GM19397 (cell line): Measurements from ENCODE around the gene SLC5A10.

Source experiments
- ATAC-seq: cut with Tn5 transposase; IDR thresholded peaks from one replicate; pipeline ENCODE4 v1.9.1; 2021; ENCODE audit warnings: mild to moderate bottlenecking, moderate library complexity; ENCODE audit not compliant: unreplicated experiment

SLC5A10 gene

DNA sequence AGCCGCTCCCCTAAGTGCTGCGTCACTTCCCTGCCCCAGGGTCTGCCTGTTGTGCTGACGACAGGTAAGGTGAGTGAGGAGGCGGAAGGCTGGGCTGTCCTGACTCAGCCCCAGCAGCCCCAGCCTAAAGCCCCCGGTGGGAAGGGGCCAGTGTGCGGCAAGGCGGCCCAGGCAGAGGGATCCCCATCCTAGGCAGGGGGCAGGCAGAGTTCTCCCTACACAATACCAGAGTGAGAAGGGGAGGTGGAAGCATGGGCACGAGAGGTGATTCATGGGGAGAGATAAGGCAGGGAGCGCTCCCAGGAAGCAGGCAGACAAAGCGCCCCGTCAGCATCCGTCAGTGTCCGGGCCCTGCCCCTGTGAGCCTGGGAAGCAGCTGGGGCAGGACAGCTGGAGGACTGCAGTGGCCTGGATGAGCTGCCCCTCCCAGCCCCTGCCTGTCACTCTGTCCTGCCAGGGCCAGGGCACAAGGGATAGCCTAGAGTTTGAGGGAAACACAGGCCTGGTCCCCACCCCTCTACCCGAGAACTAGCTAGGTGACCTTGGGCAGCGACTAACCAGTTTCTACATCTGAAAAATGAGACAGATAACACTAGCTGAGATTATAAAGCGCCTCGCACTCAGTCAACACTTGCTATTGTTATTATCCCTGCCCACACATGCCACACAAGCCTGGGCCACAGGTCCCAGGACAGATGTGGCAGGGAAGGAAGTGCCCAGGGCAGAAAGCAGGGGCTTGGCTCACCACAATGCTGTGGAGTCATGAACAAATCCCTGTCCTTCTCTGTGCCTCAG is 48.8 kb downstream of the SLC5A10 start:
- ATAC-seq, result no peak

DNA sequence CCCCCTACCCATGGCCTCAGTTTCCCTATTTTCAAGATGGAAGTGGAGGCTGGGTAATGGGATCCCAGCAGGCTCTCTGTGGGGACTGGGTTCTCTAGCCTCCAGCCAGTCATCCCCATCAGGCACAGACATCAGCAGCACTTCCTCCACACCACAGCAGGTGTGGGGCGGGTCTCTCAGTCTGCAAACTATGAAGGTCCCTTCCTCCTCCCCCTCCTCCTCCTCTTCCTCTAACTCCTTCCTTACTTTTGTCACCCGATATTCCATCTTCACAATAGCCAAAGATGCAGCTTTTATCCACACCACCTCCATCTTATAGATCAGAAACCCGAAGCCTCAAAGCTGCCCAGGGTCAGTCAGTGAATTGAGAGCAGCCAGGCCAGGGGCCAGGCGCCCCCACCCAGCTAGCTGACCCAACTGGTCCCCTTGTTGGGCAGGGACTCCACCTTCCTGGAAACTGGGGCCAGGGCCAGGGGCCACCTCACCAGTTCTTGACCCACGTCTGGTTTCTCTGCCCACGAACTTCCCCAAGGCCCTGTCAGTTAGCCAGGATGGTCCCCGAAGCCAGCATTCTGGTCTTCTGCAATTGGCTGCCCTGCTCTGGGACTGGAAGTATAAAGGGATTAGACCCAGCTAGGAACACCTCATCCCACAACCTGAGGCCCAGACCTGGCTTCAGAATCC is 50.1 kb downstream of the SLC5A10 start:
- ATAC-seq, result no peak

DNA sequence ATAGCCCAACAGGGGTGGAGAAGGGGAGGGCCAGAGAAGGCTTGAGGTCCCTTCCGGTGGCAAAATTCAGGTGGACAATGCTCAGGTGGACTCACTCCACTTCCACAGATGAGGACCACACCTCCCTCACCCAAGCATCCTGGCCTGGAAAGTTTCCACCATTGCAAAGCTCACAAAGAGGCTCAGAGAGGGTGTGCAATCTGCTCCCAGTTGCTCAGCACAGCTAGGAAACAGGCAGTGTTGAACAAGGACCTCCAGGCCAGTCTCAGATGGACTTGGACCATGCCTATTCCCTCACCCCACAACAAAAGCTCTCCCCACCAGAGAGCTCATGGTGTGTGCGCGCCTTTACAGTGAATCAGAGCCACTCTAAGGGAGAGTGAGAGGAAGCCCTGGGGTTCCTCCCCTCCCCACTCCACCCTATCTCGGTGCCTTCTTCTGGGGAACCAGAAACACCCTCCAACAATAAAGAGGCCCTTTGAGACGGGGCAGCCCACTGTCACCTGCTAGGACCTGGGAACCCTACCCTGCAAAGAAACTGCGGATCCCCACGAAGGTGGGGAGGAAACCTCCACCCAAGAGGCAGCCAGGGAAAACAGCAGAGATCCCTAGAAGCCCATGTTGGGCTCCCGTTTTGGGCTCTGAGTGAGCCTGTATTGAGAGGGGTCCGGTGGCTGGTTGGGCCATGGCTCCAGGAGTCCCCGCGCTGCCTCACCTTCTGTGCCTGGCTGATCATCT is 51.0 kb downstream of the SLC5A10 start:
- ATAC-seq, result no peak

DNA sequence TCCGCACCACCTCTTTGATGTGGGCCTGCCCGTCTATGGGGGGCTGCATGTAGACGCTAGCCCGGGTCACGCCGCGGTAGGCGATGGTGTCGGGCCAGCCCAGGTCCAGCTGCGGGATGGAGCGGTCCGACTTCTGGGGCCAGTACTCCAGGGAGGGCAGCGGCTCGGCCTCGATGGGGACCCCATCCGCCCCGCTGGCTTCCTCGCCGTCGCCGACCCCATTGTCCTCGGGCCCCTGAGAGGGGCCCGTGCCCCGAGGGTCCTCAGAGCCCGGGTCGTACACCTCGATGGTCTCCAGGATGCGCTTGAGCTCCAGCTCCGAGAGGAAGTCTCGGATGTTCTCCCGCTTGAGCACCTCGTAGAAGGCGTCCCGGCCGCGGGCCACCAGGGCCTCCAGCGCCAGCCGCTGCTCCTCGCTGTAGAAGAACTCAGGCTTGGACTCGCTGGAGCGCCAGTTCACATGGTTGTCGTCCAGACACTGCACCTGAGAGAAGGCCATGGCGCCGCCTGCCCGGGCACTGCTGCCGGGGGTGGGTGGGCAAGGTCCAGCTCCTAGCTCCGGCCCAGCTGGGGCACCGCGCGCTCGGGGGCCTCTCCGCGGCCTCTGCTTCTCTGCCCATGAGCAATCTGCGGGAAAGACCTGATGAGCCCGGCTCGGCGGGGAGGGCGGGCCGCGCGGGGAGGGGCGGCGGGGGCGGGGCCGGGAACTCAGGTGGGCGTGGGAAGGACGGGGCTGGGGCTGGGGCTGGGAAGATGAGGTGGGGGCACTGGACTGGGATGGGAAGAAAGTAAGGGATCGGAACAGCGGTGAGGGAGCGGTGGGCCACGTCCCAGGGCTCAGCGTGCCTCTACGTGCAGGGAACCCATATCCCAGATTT is 51.8 kb downstream of the SLC5A10 start:
- peak; percentile 31 for ATAC-seq

DNA sequence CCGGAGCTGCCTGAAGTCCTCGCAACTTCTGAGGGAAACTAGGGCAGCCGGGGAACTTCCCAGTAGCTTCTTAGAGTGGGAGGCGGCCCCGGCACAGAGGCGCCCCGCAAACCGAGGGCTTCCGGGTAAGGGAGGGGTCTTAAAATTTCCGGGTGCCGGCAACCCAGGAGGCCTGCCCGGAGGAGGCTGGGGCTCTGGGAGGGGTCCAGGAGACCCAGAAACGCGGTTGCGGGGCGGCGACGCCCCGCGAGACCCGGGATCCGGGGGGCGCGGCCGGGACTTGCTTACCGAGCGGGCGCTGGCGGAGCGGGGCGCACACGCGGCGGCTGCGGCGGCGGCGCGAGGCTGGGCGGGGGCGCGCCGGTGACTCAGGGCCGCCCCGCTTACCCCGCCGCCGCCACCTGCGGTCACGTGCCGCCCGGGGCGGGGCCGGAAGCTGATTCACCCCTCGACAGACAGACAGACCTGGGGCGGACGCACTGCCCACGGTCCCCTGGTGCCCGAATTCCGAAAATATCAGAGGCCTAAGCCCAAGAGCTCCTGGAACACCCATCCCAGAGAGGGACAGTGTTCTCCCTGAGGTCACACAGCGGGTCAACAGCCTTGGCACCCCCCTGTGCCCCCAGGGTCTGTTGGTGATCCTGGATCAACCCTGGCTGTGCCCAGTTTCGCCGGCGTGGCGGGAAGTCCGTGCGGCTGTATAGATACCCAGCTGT is 52.6 kb downstream of the SLC5A10 start, which contains the start of gene FAM83G:
Gene FAM83G, minus strand, starts transcription at position 344 of the 716 bp plus-strand sequence. CDS start 723 bp downstream, outside the sequence.
- peak; percentile 79 for ATAC-seq

DNA sequence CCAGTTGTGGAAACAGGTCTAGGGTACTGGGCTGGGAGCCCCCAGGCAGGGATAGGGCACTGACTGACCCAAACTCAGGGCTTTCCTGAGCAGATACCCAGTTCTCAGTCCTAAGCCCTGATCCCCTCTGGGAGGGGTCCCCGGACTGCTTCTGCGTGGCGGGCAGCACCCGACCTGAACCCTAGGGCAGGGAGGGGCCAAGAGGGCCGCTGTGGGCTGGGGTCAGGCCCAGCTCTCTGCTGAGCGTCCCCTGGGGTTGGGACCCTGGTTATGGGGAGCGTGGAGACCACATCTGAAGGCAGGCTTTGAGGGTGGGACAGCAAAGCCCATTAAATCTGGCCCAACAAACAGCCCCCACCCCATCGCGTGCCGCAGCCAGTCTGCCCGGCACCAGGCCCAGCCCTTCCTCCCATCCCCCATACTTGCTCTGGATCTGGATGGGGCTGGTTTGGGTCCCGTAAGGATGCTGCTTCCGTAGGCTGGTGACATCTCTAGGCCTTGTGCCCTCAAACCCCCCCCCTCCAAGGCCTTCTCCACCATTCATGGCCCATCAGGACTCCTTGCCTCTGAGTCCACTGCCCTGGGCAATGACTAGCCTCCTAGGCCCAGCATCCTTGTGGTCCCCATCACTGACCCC is 53.3 kb downstream of the SLC5A10 start:
- ATAC-seq, result no peak

DNA sequence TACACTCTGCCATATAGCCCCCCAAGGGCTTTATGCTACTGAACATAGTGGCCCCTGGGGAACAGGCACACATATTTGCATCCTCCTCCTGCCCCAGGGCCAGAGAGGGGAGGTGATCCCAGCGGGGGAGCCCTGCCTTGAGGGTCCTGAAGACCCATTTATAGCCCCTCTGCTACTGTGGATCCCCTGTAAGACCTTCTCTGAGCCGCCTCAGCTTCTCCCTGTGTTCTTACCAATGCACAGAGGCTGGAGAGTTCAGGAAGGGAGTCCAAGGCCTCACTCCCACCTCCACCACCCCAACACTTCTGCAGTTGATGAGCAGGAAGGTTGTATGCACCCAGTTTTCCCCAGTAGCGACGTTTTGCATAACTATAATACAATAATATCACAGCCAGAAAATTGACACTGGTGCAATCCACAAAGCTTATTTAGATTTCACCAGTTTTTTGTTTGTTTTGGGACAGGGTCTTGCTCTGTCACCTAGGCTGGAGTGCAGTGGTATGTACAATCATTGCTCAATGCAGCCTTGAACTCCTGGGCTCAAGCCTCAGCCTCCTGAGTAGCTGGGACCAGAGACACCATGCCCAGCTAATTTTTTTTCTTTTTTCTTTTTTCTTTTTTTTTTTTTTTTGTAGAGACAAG is 53.9 kb downstream of the SLC5A10 start:
- no peak for ATAC-seq

DNA sequence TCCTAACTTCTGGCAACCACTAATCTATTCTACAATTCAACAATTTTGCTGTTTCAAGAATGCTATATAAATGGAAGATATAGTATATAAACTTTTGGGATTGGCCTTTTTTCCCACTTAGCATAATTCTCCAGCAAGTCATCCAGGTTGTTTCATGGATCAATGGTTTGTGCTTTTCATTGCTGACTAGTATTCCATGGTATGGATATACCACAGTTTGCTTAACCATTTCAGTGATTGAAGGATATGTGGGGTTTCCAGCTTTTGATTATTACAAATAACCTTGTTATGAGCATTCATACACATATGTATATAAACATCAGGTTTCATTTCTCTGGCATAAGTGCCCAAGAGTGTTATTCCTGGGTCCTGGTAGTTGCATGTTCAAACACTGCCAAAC is 54.7 kb downstream of the SLC5A10 start:
- no peak for ATAC-seq

DNA sequence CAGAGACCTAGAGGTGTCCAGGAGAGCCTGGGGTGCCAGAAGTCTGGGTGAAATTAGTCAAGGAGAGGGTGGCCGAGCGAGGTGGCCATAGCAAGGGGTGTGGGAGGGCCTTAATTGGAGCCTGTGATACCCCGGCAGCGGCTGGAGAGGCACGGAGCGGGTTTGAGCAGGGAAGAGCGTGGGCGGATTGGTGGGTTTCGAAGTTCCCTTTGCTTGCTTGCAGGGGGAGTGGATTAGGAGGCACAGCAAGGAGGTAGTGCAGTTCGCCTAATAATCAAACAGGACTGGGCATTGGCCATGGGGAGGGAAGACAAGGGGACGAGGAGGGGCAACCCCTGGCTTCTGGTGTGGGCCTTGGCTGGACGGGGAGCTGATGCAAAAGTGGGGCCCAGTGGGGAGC is 58.0 kb downstream of the SLC5A10 start:
- ATAC-seq, result no peak

DNA sequence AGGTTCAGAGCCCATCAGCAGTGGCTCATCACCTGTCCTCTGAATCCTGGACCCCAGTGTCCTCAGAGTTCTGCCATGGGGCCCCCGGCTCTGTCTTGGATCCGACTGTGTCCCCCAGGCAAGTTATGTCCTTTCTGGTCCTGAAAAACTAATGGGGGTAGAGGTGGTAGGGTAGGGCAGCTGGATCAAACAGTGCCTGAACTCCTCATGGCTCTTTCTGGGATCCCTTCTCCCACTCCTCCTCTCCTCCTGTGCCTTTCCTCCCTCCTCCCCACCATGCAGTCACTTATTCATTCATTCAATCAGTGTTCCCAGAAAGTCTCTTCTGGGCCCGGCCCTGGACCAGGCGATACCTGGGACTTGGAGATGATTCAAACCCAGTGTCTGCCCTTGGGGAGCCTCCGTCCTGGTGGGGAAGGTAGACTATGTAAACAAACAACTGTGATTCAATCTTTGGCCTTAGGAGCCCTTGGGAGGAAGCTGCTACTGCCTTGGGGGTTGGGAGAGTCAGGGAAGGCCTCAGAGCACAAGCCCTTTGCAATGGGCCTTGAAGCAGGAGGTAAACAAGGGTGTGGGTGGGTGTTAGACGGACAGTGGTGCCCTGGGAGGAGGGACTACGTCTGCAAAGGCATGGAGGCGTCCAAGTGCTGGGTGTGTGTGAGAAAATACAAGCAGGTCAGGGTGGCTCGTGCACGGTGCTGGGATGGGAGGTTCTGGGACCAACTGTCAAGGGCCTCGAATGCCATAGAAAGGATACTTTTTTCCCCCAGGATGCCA is 59.0 kb downstream of the SLC5A10 start:
- ATAC-seq, result no peak

DNA sequence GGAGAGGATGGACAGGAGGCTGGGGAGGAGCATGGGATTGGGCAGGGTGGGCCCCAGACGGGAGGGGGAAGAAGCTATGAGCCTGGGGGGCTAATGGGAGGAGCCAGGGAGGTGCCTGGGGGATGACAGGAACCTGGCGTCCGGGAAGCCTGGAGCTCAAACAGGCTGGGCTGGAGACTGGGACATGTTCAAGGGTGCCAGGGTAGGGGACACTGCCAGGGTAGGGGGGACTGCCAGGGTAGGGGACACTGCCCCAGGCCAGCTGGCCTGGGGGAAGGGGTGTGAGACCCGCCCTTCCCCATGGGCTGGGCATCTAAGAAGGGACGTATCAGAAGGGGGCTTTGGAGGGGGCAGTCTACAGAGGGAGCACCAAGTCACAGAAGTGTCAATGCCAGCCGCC is 59.6 kb downstream of the SLC5A10 start:
- ATAC-seq, result no peak

DNA sequence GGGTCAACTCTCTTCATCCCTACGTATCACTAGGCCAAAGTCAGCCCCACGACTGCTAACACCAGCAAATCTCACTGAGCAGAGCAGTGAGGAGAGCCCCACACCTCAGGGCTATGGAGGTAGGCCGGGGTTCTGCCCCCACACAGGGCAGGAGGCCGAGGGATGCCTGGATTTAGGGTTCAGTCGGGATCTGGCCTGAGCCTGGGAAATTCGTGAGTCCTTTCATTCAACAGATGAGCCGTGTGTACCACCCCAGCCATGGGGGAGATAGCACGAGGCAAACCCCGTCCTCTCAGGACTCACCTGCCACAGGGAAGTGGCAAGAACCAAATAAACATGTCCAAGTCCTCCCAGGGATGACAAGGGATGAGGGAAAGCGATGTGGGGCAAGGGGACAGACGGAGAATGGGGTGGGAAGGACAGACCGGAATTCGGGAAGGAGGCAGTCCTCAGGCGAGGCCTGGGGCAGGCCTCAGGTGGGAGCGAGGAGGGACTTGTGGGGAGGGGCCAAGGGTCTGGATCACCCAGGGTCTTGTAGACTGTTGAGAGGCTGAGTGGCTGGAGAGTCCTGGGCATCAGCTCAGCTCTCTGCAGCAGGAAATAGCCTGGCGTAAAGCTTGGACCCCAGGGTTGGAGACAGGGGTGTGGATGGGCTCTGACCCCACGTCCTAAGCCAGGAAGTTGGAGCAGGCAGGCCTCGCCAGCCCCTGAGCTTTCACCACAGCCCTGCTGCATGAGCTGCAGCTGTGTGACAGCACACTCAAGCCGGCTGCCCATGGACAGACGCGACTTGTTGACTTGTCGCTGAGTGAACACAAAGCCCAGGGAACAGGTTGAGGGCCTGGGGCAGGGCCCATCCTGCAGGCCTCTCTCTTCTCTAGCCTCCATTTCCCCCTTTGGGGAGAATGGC is 60.5 kb downstream of the SLC5A10 start:
- ATAC-seq, result no peak

DNA sequence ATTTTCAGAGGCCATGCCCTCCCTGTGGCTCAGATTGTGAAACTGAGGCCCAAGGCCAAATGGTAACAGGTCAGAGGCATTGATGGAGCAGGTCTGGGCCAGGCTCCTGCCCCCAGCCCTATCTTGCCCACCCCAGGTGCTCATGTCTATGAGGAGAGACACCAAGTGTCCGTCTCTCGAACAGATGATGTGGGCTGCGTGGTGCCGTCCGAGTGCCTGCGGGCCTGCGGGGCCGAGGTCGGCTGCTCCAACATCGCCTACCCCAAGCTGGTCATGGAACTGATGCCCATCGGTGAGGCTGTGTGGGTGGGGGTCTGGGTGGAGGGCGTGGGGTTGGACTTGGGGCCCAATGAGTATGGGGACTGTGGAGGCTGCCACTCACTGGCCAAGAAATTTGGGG is 61.3 kb downstream of the SLC5A10 start:
- ATAC-seq, result no peak

DNA sequence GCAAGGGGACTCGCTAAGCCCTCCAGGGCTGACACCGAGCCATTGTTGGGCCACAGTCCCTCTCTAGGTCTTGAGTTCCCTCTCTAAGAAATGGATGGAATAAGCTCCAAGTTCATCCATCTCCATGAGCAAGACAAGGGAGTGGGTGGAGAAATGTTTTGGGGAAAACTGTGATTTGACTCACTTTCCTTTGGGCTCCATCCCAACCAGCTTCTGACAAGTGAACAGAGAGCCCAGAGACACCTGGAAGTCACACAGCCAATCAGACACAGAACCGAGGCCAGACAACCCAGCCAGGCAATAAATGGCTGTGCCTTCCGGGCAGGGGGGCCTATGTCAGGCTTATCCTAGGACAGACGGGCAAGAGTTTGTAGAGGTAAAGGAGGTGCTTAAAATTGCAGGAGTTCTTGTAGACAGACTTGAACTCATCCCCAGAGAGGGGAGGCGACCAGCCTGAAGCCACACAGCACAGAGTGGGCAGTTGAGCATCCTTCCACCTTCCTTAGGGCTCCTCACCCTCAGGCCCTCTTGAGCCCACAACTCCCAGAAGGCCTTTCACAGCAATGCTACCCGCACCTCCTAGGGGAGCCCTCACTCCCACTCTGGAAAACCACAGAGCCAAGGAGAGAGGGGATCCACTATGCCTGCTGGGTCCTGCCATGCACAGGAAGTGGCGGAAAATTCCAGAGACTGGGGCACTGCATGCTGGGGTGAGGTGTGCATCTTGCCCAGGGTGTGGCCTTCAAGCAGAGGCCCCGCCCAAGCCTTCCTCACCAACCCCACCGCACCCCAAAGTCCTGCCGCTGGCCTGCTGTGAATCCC is 62.1 kb downstream of the SLC5A10 start:
- ATAC-seq, result no peak

DNA sequence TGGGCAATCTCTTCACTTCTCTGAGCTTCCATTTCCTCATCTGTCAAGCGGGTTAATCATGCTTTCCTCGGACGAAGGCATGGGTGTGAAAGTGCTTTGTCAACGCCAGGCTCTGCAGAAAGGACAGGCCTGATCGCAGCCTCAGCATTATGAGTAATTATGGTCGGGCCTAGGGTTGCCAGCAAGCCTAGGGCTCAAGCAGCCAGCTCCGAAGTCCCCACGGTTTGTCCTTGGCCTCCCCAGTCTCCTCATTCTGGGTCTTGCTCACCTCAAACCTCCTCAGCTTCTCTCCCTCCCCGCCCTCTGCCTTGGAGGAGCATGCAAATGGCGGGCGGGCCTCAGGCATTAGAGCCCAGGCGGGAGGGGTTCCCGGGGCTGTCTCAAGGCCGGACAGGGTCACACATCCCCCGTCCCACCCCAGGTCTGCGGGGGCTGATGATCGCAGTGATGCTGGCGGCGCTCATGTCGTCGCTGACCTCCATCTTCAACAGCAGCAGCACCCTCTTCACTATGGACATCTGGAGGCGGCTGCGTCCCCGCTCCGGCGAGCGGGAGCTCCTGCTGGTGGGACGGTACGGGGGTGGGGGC is 62.8 kb downstream of the SLC5A10 start:
- no peak for ATAC-seq

DNA sequence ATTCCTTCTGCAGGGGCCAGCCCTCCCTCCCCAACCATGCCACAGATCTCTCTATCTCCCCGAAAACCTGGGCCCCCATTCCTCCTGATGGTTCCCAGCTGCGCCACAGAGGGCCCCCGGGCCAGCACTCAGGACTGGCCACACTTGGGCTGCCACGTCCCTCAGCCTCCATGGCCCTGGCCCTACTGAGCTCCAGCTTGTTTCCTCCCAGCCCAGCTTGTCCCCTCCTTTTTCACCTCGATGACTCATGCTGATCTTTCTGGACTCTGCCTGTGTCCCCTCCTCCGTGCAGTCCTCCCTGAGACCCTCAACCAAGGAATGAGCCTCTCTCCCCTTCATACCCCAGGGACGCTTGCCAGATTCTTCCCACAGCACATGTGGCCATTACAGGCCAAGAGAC is 63.5 kb downstream of the SLC5A10 start:
- ATAC-seq, result no peak
